GM12878 (cell line): ENCODE data around the gene RIMBP2.
"Not testable (repeated sequence)": the region's sequence is repeated elsewhere in the genome, so short reads cannot be mapped to it uniquely, and the experiment has no call there.

Experiments
- HDAC6 ChIP-seq: fragments of 200-600 bp; sonication (generic); IDR thresholded peaks from one replicate; pipeline ENCODE4 v1.8.0; 2017; ENCODE audit warnings: antibody characterized with exemption; ENCODE audit not compliant: unreplicated experiment
- IKZF1 ChIP-seq: fragments of 450-650 bp; conservative IDR thresholded peaks from 2 replicates; pipeline ENCODE4 v1.6.1; 2017; ENCODE audit warnings: antibody characterized with exemption, mild to moderate bottlenecking
- JUND ChIP-seq: IDR thresholded peaks from 2 replicates; pipeline ENCODE4 v1.6.1; 2012; ENCODE audit warnings: low read depth, mild to moderate bottlenecking, low read length, improper control_type of control experiment, moderate library complexity
- LARP7 ChIP-seq: fragments of 450-650 bp; IDR thresholded peaks from 2 replicates; pipeline ENCODE4 v1.6.1; 2017; ENCODE audit warnings: mild to moderate bottlenecking
- POLR2AphosphoS5 ChIP-seq: IDR thresholded peaks from 2 replicates; pipeline ENCODE4 v1.6.1; 2011; ENCODE audit warnings: mild to moderate bottlenecking, low read length, inconsistent platforms
- TBL1XR1 ChIP-seq: IDR thresholded peaks from 2 replicates; pipeline ENCODE4 v1.6.1; 2012; ENCODE audit warnings: low read depth, low read length, improper control_type of control experiment
- TF ChIP-seq, protein P1 (sequence below): IDR thresholded peaks from 2 replicates; pipeline ENCODE4 v1.6.1; 2011; ENCODE audit warnings: borderline replicate concordance, low read depth, mild to moderate bottlenecking, moderate library complexity, mixed read lengths, low read length; ENCODE audit not compliant: insufficient read depth; ENCODE audit errors: extremely low read length
- TF ChIP-seq, protein P2 (sequence below), 3 experiments: IDR thresholded peaks in 2 of 3; conservative IDR thresholded peaks in 1 of 3; 2 replicates each; pipeline ENCODE4 v1.5.1; 2011; ENCODE audit warnings: low read depth in 3 of 3, low read length in 3 of 3, mild to moderate bottlenecking in 3 of 3, control low read depth in 2 of 3, moderate library complexity in 2 of 3, inconsistent platforms in 1 of 3, mixed read lengths in 1 of 3; ENCODE audit not compliant: control insufficient read depth in 2 of 3, insufficient read depth in 1 of 3; ENCODE audit errors: extremely low read depth in 1 of 3

DNA sequence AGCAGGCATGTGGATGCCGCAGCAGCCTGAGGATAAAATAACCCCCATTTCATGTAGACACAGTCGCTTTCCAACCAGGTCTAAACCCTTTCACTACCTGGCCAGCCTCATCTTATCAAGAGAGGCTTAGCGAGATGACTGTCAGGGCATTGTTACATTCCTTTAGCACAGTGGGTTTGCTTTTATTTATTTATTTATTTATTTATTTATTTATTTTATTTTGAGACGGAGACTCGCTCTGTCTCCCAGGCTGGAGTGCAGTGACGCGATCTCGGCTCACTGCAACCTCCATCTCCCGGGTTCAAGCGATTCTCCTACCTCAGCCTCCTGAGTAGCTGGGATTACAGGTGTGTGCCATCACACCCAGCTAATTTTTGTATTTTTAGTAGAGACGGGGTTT lies 35.9 kb upstream of the RIMBP2 start:
- not testable (repeated sequence) for TF ChIP-seq TBL1XR1, IKZF1, HDAC6, LARP7, POLR2AphosphoS5, JUND
- TF ChIP-seq, protein P1, sequence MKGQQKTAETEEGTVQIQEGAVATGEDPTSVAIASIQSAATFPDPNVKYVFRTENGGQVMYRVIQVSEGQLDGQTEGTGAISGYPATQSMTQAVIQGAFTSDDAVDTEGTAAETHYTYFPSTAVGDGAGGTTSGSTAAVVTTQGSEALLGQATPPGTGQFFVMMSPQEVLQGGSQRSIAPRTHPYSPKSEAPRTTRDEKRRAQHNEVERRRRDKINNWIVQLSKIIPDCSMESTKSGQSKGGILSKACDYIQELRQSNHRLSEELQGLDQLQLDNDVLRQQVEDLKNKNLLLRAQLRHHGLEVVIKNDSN, result not testable (repeated sequence)
- TF ChIP-seq, protein P2, sequence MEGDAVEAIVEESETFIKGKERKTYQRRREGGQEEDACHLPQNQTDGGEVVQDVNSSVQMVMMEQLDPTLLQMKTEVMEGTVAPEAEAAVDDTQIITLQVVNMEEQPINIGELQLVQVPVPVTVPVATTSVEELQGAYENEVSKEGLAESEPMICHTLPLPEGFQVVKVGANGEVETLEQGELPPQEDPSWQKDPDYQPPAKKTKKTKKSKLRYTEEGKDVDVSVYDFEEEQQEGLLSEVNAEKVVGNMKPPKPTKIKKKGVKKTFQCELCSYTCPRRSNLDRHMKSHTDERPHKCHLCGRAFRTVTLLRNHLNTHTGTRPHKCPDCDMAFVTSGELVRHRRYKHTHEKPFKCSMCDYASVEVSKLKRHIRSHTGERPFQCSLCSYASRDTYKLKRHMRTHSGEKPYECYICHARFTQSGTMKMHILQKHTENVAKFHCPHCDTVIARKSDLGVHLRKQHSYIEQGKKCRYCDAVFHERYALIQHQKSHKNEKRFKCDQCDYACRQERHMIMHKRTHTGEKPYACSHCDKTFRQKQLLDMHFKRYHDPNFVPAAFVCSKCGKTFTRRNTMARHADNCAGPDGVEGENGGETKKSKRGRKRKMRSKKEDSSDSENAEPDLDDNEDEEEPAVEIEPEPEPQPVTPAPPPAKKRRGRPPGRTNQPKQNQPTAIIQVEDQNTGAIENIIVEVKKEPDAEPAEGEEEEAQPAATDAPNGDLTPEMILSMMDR (IDR thresholded peaks at IDR 0.05 in 2 of 3, conservative IDR thresholded peaks at IDR 0.05 in 1 of 3; ENCODE audit: control insufficient read depth in 2 of 3, extremely low read depth in 1 of 3, insufficient read depth in 1 of 3, low read depth in 3 of 3, low read length in 3 of 3), result not testable (repeated sequence)
